Measurements from ENCODE around the gene LMX1B.

Gene LMX1B

DNA sequence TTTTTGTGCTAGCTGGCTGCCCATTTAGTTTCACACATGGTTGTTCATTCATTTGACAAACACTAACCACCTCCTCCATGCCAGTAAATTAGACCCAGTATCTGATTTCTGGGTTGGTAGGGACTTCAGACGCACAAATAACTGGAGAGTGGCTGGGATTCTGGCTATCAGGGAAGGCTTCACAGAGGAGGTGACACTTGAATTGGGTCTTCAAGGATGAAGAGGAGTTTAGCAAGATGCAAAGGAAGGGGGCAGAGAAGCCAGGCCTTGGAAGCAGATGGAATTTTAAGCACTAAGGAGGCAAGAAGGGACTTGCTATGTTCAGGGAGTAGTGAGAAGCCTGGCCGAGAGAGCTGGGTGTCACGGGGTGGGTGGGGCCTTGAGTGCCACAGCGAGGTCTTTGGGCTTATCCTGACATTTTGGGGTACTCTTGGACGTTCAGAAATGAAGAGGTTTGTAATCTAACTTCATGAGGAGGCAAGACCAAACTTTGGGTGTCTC, 71.3 kb downstream of the LMX1B start:
- TF ChIP-seq REST (IDR thresholded peaks at IDR 0.05; ENCODE audit: insufficient replicate concordance, low read depth) = no peak
- TF ChIP-seq POLR2AphosphoS5 (IDR thresholded peaks at IDR 0.05; ENCODE audit: low read depth) = no peak
- TF ChIP-seq CTCF (IDR thresholded peaks at IDR 0.05; ENCODE audit: insufficient read depth, low read length) = no peak
- TF ChIP-seq GABPA (IDR thresholded peaks at IDR 0.05; ENCODE audit: low read depth) = no peak
- TF ChIP-seq SPI1 (IDR thresholded peaks at IDR 0.05; ENCODE audit: borderline replicate concordance, low read depth) = no peak
- H3K27ac ChIP-seq (replicated peaks) = no peak overlapping the region
- H3K27me3 ChIP-seq (ENCODE audit: insufficient read depth, poor library complexity, severe bottlenecking) = peaks cover 39% of the 10 kb centered on the region
- H3K4me3 ChIP-seq (replicated peaks; ENCODE audit: insufficient read depth, low read length) = no peak overlapping the region
- DNase-seq (ENCODE audit: low read depth in 1 of 2, low spot score in 1 of 2) = no peak

DNA sequence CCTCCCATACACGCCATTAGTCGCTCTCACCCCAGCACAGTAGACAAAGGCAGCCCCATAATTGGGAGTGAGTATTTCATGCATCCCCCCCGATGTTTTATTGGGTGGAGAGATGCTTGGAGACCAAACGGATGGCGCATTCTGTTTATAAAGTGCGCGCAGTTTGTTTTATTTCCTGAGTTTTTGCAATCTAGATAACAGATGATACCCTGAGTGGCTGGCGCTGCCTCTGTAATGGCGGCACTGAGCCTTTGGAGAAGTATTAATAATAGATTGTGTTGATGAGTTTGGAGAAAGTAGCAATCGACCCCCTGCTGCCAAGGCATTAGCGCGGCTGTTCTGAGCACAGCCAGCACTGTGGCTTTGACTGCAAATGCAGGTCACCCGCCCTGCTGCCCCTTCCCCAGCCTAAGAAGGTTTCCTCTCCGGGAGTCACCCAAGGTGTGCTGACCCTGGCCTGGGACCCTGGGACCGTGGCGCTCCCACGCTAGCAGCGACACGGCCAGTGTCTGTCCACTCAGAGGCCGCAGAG, 74.3 kb downstream of the LMX1B start:
- no peak overlapping the region for H3K4me3 ChIP-seq (replicated peaks; ENCODE audit: insufficient read depth, low read length)
- DNase-seq (ENCODE audit: low read depth in 1 of 2, low spot score in 1 of 2) = no peak
- peaks cover 28% of the 10 kb centered on the region for H3K27me3 ChIP-seq (ENCODE audit: insufficient read depth, poor library complexity, severe bottlenecking)
- TF ChIP-seq REST (IDR thresholded peaks at IDR 0.05; ENCODE audit: insufficient replicate concordance, low read depth) (no peak), CTCF (IDR thresholded peaks at IDR 0.05; ENCODE audit: insufficient read depth, low read length) (no peak), GABPA (IDR thresholded peaks at IDR 0.05; ENCODE audit: low read depth) (no peak), POLR2AphosphoS5 (IDR thresholded peaks at IDR 0.05; ENCODE audit: low read depth) (no peak), SPI1 (IDR thresholded peaks at IDR 0.05; ENCODE audit: borderline replicate concordance, low read depth) (no peak)
- H3K27ac ChIP-seq (replicated peaks) = no peak overlapping the region

GRCh38 chr9:126688617-126689016, 74.9 kb downstream of the LMX1B start:
- no peak for DNase-seq (ENCODE audit: low read depth in 1 of 2, low spot score in 1 of 2)
- TF ChIP-seq SPI1 (IDR thresholded peaks at IDR 0.05; ENCODE audit: borderline replicate concordance, low read depth) = no peak
- TF ChIP-seq REST (IDR thresholded peaks at IDR 0.05; ENCODE audit: insufficient replicate concordance, low read depth) = no peak
- TF ChIP-seq POLR2AphosphoS5 (IDR thresholded peaks at IDR 0.05; ENCODE audit: low read depth) = no peak
- no peak for TF ChIP-seq GABPA (IDR thresholded peaks at IDR 0.05; ENCODE audit: low read depth)
- TF ChIP-seq CTCF (IDR thresholded peaks at IDR 0.05; ENCODE audit: insufficient read depth, low read length) = no peak
- Histone ChIP-seq H3K27me3 (ENCODE audit: insufficient read depth, poor library complexity, severe bottlenecking) (peaks cover 24% of the 10 kb centered on the region), H3K4me3 (replicated peaks; ENCODE audit: insufficient read depth, low read length) (no peak overlapping the region), H3K27ac (replicated peaks) (no peak overlapping the region)
